ENCODE data around the gene WWP2.
"Not testable (repeated sequence)": the region's sequence is repeated elsewhere in the genome, so short reads cannot be mapped to it uniquely, and the experiment has no call there.

Gene WWP2

GRCh38 chr16:69985196-69985595, 223.1 kb downstream of the WWP2 start:
- H3K4me1 ChIP-seq (ENCODE audit: insufficient read depth, low read length); H3K9ac ChIP-seq (ENCODE audit: low read depth, low read length): not testable (repeated sequence)

More at GRCh38 chr16:69985196-69985595, 223.1 kb downstream of the WWP2 start:
- not testable (repeated sequence) for H3K4me3 ChIP-seq (ENCODE audit: low read length); H3K9me3 ChIP-seq (ENCODE audit: insufficient read depth, low read depth, low read length); H3K36me3 ChIP-seq (ENCODE audit: insufficient read depth, low read depth, low read length); H3K27me3 ChIP-seq (ENCODE audit: insufficient read depth, low read length); H3K27ac ChIP-seq (ENCODE audit: low read length)
